ENCODE results near the gene DDX59. TPM values are rescaled to one million over a fixed set of nuclear protein-coding genes. Genes with fewer than 3 reads are reported as not detected.

DDX59 gene
- total RNA-seq, 1 donor from 2014 or later: 12.9 TPM

Other genes starting within 250 kb of the DDX59 start
- gene KIF14, start 49.2 kb downstream of the DDX59 start, total RNA-seq: 0.19 TPM
- 37.5 TPM for gene CAMSAP2, start 69.0 kb upstream of the DDX59 start, total RNA-seq
- gene GPR25, start 203.1 kb upstream of the DDX59 start, total RNA-seq: not detected
- gene INAVA, start 225.0 kb upstream of the DDX59 start, total RNA-seq: not detected